CD4-positive, alpha-beta T cell (primary cell): ENCODE data around the gene EAF1. TPM values are rescaled to one million over a fixed set of nuclear protein-coding genes. Genes with fewer than 3 reads are reported as not detected.

Source experiments
- ATAC-seq: fragments of 200-7000 bp; cut with Tn5 transposase; one replicate; pipeline ENCODE4 v1.10.0; 2022; ENCODE audit warnings: mild to moderate bottlenecking; ENCODE audit not compliant: poor library complexity
- CTCF ChIA-PET: fragments of 350-600 bp; sonication (Branson Sonifier 250); formaldehyde crosslinking; loops from one replicate; lab custom pipeline; 2021; ENCODE audit warnings: antibody characterized with exemption, inconsistent platforms; lab: Charles Lee
- POLR2A ChIA-PET: fragments of 350-600 bp; sonication (Branson Sonifier 250); formaldehyde crosslinking; loops from one replicate; lab custom pipeline; 2021; ENCODE audit warnings: antibody characterized with exemption, inconsistent platforms; lab: Charles Lee
- DNase-seq, 14 experiments: peaks; one replicate each; pipeline ENCODE4 v3.0.0-alpha.2; 2013 to 2020; ENCODE audit warnings: mixed read lengths in 2 of 14
- H3K27ac ChIP-seq, 2 donors: one replicate each; pipeline versions ENCODE4 v1.5.1 to v1.7.0; 2013; ENCODE audit warnings: low read length in 2 of 2, low read depth in 1 of 2, mild to moderate bottlenecking in 1 of 2
- H3K27me3 ChIP-seq, 2 experiments: 1 replicate in 1 of 2; 2 replicates in 1 of 2; pipeline versions ENCODE4 v1.6.1 to v1.7.0; 2013; ENCODE audit warnings: low read length in 2 of 2, control low read depth in 1 of 2, mild to moderate bottlenecking in 1 of 2, moderate library complexity in 1 of 2; ENCODE audit not compliant: insufficient read depth in 2 of 2, control insufficient read depth in 1 of 2
- H3K36me3 ChIP-seq: one replicate; pipeline ENCODE4 v1.6.1; 2013; ENCODE audit warnings: low read length, control low read depth; ENCODE audit not compliant: insufficient read depth
- H3K4me1 ChIP-seq: one replicate; pipeline ENCODE4 v1.6.1; 2013; ENCODE audit warnings: low read length, control low read depth; ENCODE audit not compliant: insufficient read depth
- H3K4me3 ChIP-seq: one replicate; pipeline ENCODE4 v1.5.1; 2013; ENCODE audit warnings: mild to moderate bottlenecking, low read length, moderate library complexity
- H3K9me3 ChIP-seq, 2 experiments: 1 replicate in 1 of 2; 2 replicates in 1 of 2; pipeline versions ENCODE4 v1.6.1 to v1.7.0; 2013; ENCODE audit warnings: low read length in 2 of 2, mild to moderate bottlenecking in 2 of 2, control low read depth in 1 of 2, moderate library complexity in 1 of 2; ENCODE audit not compliant: control insufficient read depth in 1 of 2, insufficient read depth in 1 of 2
- H3K27ac Mint-ChIP-seq: one replicate; pipeline ENCODE4 v1.8.0; 2020; ENCODE audit warnings: mixed read lengths
- H3K27me3 Mint-ChIP-seq: one replicate; pipeline ENCODE4 v1.8.0; 2021; ENCODE audit warnings: mixed read lengths
- H3K36me3 Mint-ChIP-seq: one replicate; pipeline ENCODE4 v1.8.0; 2021; ENCODE audit warnings: low read depth, mixed read lengths
- H3K4me1 Mint-ChIP-seq: one replicate; pipeline ENCODE4 v1.8.0; 2021; ENCODE audit warnings: low read depth, mixed read lengths
- H3K4me3 Mint-ChIP-seq: one replicate; pipeline ENCODE4 v1.8.0; 2020; ENCODE audit warnings: mild to moderate bottlenecking, mixed read lengths
- H3K9me3 Mint-ChIP-seq: one replicate; pipeline ENCODE4 v1.8.0; 2020; ENCODE audit warnings: mixed read lengths
- CTCF ChIP-seq: fragments of 200-600 bp; IDR thresholded peaks from one replicate; pipeline ENCODE4 v1.8.0; 2022; ENCODE audit warnings: antibody characterized with exemption, mild to moderate bottlenecking
- intact Hi-C, 2 experiments: fragments of 100-400 bp; cut with DNase I in 1 of 2; cut with micrococcal nuclease in 1 of 2; formaldehyde crosslinking; loops; one replicate each; pipeline versions ENCODE4 v1.15.1 to v1.9.0; 2023 to 2025; cut with DNase I, micrococcal nuclease
- total RNA-seq, 174 experiments: library from RNA in 2 of 174; stranded (reverse) in 2 of 174; gene quantifications; one replicate each; pipeline ENCODE4 v1.2.3 and lab custom pipeline; 2021 to 2026

Gene EAF1
- total RNA-seq, 2 experiments from 2014 or later = 31.7 to 34.9 TPM

GRCh38 chr3:15476378-15476777 lies 49.0 kb downstream of the EAF1 start:
- no peak overlapping the region for H3K4me3 Mint-ChIP-seq
- Histone ChIP-seq H3K36me3 (no peaks in the 10 kb centered on the region), H3K4me1 (no peaks in the 10 kb centered on the region), H3K27ac (no peak overlapping the region), H3K9me3 (no peaks in the 10 kb centered on the region), H3K27me3 (no peaks in the 10 kb centered on the region), H3K4me3 (no peak overlapping the region)
- H3K9me3 Mint-ChIP-seq = no peaks in the 10 kb centered on the region
- intact Hi-C loops = no loop called here
- no peak overlapping the region for H3K27ac Mint-ChIP-seq
- ChIA-PET POLR2A (no interaction called here), CTCF (no interaction called here)
- ATAC-seq = no peak
- no peak for TF ChIP-seq CTCF
- no peaks in the 10 kb centered on the region for H3K27me3 Mint-ChIP-seq
- no peak for DNase-seq
- no peaks in the 10 kb centered on the region for H3K4me1 Mint-ChIP-seq
- no peaks in the 10 kb centered on the region for H3K36me3 Mint-ChIP-seq

GRCh38 chr3:15477951-15478639 lies 50.7 kb downstream of the EAF1 start:
- no peak for ATAC-seq
- H3K4me1 ChIP-seq = no peaks in the 10 kb centered on the region
- ChIA-PET CTCF (no interaction called here), POLR2A (no interaction called here)
- H3K9me3 ChIP-seq = no peaks in the 10 kb centered on the region
- no peaks in the 10 kb centered on the region for H3K36me3 ChIP-seq
- Mint-ChIP-seq H3K4me1 (no peaks in the 10 kb centered on the region), H3K27me3 (no peaks in the 10 kb centered on the region), H3K27ac (no peak overlapping the region), H3K9me3 (no peaks in the 10 kb centered on the region), H3K4me3 (no peak overlapping the region), H3K36me3 (no peaks in the 10 kb centered on the region)
- H3K4me3 ChIP-seq = no peak overlapping the region
- DNase-seq = no peak
- no peak for TF ChIP-seq CTCF
- no peak overlapping the region for H3K27ac ChIP-seq
- intact Hi-C loops = no loop called here
- no peaks in the 10 kb centered on the region for H3K27me3 ChIP-seq

GRCh38 chr3:15478640-15478979 lies 51.2 kb downstream of the EAF1 start:
- no peaks in the 10 kb centered on the region for H3K4me1 Mint-ChIP-seq
- H3K4me3 Mint-ChIP-seq = no peak overlapping the region
- Histone ChIP-seq H3K4me3 (no peak overlapping the region), H3K9me3 (no peaks in the 10 kb centered on the region), H3K4me1 (no peaks in the 10 kb centered on the region), H3K27me3 (no peaks in the 10 kb centered on the region), H3K36me3 (no peaks in the 10 kb centered on the region), H3K27ac (no peak overlapping the region)
- no peaks in the 10 kb centered on the region for H3K9me3 Mint-ChIP-seq
- no peaks in the 10 kb centered on the region for H3K27me3 Mint-ChIP-seq
- ChIA-PET POLR2A (no interaction called here), CTCF (no interaction called here)
- TF ChIP-seq CTCF = no peak
- ATAC-seq = no peak
- intact Hi-C loops = no loop called here
- H3K27ac Mint-ChIP-seq = no peak overlapping the region
- no peak for DNase-seq
- H3K36me3 Mint-ChIP-seq = no peaks in the 10 kb centered on the region
